Testis (tissue), 2 donors: Measurements from ENCODE around the gene CEP83.

Experiments
- POLR2A ChIP-seq: fragments of 450-650 bp; IDR thresholded peaks from one replicate; pipeline ENCODE4 v1.6.1; 2017; ENCODE audit warnings: antibody characterized with exemption, mild to moderate bottlenecking, moderate library complexity
- TF ChIP-seq, protein P1 (sequence below), 3 experiments: fragments of 450-650 bp in 2 of 3; fragments of 200-600 bp in 1 of 3; sonication (generic) in 1 of 3; IDR thresholded peaks; one replicate each; pipeline ENCODE4 v1.5.1; 2016 to 2019; ENCODE audit warnings: antibody characterized with exemption in 3 of 3, mild to moderate bottlenecking in 2 of 3, moderate library complexity in 1 of 3

DNA sequence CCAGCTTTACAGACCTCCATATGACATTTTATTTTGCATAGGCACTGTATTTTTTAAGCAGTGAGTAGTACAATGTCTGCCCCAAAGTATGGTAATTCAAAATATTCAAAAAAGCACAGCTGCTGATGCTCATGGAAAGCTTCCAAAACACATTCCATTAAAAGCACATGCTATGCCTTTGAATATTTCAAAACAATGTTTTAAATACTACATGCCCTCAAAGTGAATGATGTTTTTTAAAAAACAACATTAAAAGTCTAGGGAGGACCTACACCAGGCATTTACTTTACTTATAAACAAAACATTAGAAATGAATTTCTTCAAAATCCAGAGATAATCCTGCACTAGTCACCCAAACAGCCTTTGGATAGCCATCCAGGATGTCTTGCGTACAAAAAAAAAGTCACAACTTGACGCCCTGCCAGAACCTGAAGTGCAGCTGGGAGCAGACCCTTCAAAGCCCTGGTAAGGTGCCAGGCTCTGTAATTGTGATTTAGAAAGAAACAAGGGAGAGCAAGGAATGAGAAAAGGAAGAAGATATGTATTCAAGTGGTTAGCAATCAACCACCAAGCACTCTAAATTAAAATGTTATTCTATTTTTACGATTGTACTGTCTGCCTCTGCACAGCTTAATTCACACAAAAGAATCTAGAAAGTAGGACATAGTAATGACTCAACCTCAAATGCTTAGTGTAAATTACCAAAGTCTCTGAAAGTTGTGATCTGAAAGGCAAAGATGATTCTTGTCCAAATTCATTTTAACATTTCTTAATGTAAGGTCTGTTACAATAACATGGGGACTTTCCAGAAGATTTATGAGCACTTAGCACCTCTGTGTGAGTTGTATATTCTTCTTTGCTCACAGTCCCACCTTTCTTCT, 31.9 kb downstream of the CEP83 start:
- TF ChIP-seq, protein P1, sequence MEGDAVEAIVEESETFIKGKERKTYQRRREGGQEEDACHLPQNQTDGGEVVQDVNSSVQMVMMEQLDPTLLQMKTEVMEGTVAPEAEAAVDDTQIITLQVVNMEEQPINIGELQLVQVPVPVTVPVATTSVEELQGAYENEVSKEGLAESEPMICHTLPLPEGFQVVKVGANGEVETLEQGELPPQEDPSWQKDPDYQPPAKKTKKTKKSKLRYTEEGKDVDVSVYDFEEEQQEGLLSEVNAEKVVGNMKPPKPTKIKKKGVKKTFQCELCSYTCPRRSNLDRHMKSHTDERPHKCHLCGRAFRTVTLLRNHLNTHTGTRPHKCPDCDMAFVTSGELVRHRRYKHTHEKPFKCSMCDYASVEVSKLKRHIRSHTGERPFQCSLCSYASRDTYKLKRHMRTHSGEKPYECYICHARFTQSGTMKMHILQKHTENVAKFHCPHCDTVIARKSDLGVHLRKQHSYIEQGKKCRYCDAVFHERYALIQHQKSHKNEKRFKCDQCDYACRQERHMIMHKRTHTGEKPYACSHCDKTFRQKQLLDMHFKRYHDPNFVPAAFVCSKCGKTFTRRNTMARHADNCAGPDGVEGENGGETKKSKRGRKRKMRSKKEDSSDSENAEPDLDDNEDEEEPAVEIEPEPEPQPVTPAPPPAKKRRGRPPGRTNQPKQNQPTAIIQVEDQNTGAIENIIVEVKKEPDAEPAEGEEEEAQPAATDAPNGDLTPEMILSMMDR (IDR thresholded peaks at IDR 0.05), result no peak
- TF ChIP-seq POLR2A, result no peak
